Measurements from ENCODE around the gene NTM. TPM values are rescaled to one million over a fixed set of nuclear protein-coding genes. Genes with fewer than 3 reads are reported as not detected.

Gene NTM
- total and polyA plus RNA-seq, 9 donors = 8.5 to 37.1 (median 22.6) TPM

GRCh38 chr11:131561501-131561900 is 191.1 kb downstream of the NTM start:
- Histone ChIP-seq H3K27me3 (ENCODE audit: control insufficient read depth, insufficient read depth, low read length) (peaks cover 2% of the 10 kb centered on the region), H3K9me3 (replicated peaks; ENCODE audit: control insufficient read depth, low read depth, low read length) (no peaks in the 10 kb centered on the region), H3K4me1 (ENCODE audit: control insufficient read depth, insufficient read depth, low read length) (no peaks in the 10 kb centered on the region), H3K36me3 (ENCODE audit: control insufficient read depth, insufficient read depth, low read length) (no peaks in the 10 kb centered on the region), H3K4me3 (ENCODE audit: low read length) (no peak overlapping the region), H3K27ac (ENCODE audit: low read length) (no peak overlapping the region)
- DNase-seq = no peak
- WGBS (ENCODE audit: insufficient coverage) = no CpG with 5 or more reads among the region's 4 CpGs

- H3K27ac ChIP-seq (ENCODE audit: low read length) = no peak overlapping the region
- no peaks in the 10 kb centered on the region for H3K9me3 ChIP-seq (replicated peaks; ENCODE audit: control insufficient read depth, low read depth, low read length)
- DNase-seq = no peak
- H3K4me3 ChIP-seq (ENCODE audit: low read length) = no peak overlapping the region
- H3K36me3 ChIP-seq (ENCODE audit: control insufficient read depth, insufficient read depth, low read length) = no peaks in the 10 kb centered on the region
- WGBS (ENCODE audit: insufficient coverage) = 82% methylated on average over 5 of the region's 5 CpGs
- H3K4me1 ChIP-seq (ENCODE audit: control insufficient read depth, insufficient read depth, low read length) = no peaks in the 10 kb centered on the region
- peaks cover 2% of the 10 kb centered on the region for H3K27me3 ChIP-seq (ENCODE audit: control insufficient read depth, insufficient read depth, low read length)
Observed at GRCh38 chr11:131561972-131562371, 191.6 kb downstream of the NTM start.

GRCh38 chr11:131568318-131568717 is 197.9 kb downstream of the NTM start:
- Histone ChIP-seq H3K27ac (ENCODE audit: low read length) (no peak overlapping the region), H3K4me3 (ENCODE audit: low read length) (no peak overlapping the region), H3K27me3 (ENCODE audit: control insufficient read depth, insufficient read depth, low read length) (peaks cover 2% of the 10 kb centered on the region), H3K9me3 (replicated peaks; ENCODE audit: control insufficient read depth, low read depth, low read length) (no peaks in the 10 kb centered on the region), H3K36me3 (ENCODE audit: control insufficient read depth, insufficient read depth, low read length) (no peaks in the 10 kb centered on the region), H3K4me1 (ENCODE audit: control insufficient read depth, insufficient read depth, low read length) (no peaks in the 10 kb centered on the region)
- WGBS (ENCODE audit: insufficient coverage) = no CpG with 5 or more reads among the region's 1 CpG
- no peak for DNase-seq

- no peak overlapping the region for H3K27ac ChIP-seq (ENCODE audit: low read length)
- 50% methylated on average over 2 of the region's 4 CpGs for WGBS (ENCODE audit: insufficient coverage)
- no peaks in the 10 kb centered on the region for H3K4me1 ChIP-seq (ENCODE audit: control insufficient read depth, insufficient read depth, low read length)
- H3K36me3 ChIP-seq (ENCODE audit: control insufficient read depth, insufficient read depth, low read length) = no peaks in the 10 kb centered on the region
- no peak for DNase-seq
- H3K27me3 ChIP-seq (ENCODE audit: control insufficient read depth, insufficient read depth, low read length) = peaks cover 4% of the 10 kb centered on the region
- no peaks in the 10 kb centered on the region for H3K9me3 ChIP-seq (replicated peaks; ENCODE audit: control insufficient read depth, low read depth, low read length)
- no peak overlapping the region for H3K4me3 ChIP-seq (ENCODE audit: low read length)
Observed at GRCh38 chr11:131571571-131571970, 201.2 kb downstream of the NTM start.

GRCh38 chr11:131572423-131572822 is 202.0 kb downstream of the NTM start:
- H3K27ac ChIP-seq (ENCODE audit: low read length) = no peak overlapping the region
- DNase-seq = no peak
- H3K27me3 ChIP-seq (ENCODE audit: control insufficient read depth, insufficient read depth, low read length) = peaks cover 4% of the 10 kb centered on the region
- no peaks in the 10 kb centered on the region for H3K4me1 ChIP-seq (ENCODE audit: control insufficient read depth, insufficient read depth, low read length)
- WGBS (ENCODE audit: insufficient coverage) = 65% methylated on average over 5 of the region's 7 CpGs
- no peak overlapping the region for H3K4me3 ChIP-seq (ENCODE audit: low read length)
- no peaks in the 10 kb centered on the region for H3K9me3 ChIP-seq (replicated peaks; ENCODE audit: control insufficient read depth, low read depth, low read length)
- H3K36me3 ChIP-seq (ENCODE audit: control insufficient read depth, insufficient read depth, low read length) = no peaks in the 10 kb centered on the region

DNA sequence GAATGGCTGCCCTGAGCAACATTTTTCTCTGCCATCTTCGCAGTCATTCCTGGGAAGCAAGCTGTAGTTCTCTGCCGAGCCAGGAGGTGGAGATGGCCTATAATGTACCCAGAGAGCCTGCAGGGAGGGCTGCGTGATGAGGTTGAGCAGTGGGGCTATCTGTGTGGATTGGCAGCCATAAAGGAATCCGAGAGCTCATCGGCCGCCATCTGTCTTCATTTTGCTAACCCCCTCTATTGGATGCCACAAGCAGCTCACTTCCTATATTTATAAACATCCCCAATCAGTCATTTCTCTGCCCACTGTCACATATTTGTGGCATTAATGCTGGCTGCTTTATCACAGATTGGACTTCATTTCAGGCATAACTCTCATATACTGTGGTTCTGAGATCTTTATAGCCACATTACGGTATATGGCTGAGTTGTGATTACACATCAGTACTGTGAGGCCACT is 209.5 kb downstream of the NTM start:
- no peak overlapping the region for H3K4me3 ChIP-seq (ENCODE audit: low read length)
- peaks cover 12% of the 10 kb centered on the region for H3K4me1 ChIP-seq (ENCODE audit: control insufficient read depth, insufficient read depth, low read length)
- peaks cover 2% of the 10 kb centered on the region for H3K27me3 ChIP-seq (ENCODE audit: control insufficient read depth, insufficient read depth, low read length)
- H3K27ac ChIP-seq (ENCODE audit: low read length) = no peak overlapping the region
- peak; percentile 30 for DNase-seq
- no peaks in the 10 kb centered on the region for H3K9me3 ChIP-seq (replicated peaks; ENCODE audit: control insufficient read depth, low read depth, low read length)
- no peaks in the 10 kb centered on the region for H3K36me3 ChIP-seq (ENCODE audit: control insufficient read depth, insufficient read depth, low read length)
- WGBS (ENCODE audit: insufficient coverage) = 76% methylated on average over 6 of the region's 7 CpGs

- Histone ChIP-seq H3K36me3 (ENCODE audit: control insufficient read depth, insufficient read depth, low read length) (no peaks in the 10 kb centered on the region), H3K4me1 (ENCODE audit: control insufficient read depth, insufficient read depth, low read length) (peaks cover 15% of the 10 kb centered on the region), H3K4me3 (ENCODE audit: low read length) (no peak overlapping the region), H3K27ac (ENCODE audit: low read length) (no peak overlapping the region), H3K9me3 (replicated peaks; ENCODE audit: control insufficient read depth, low read depth, low read length) (no peaks in the 10 kb centered on the region), H3K27me3 (ENCODE audit: control insufficient read depth, insufficient read depth, low read length) (peaks cover 2% of the 10 kb centered on the region)
- WGBS (ENCODE audit: insufficient coverage) = 77% methylated on average over 2 of the region's 4 CpGs
- DNase-seq = no peak
Observed at GRCh38 chr11:131580476-131580875, 210.1 kb downstream of the NTM start.

GRCh38 chr11:131581046-131581445 is 210.6 kb downstream of the NTM start:
- H3K4me3 ChIP-seq (ENCODE audit: low read length) = no peak overlapping the region
- 84% methylated on average over 4 of the region's 6 CpGs for WGBS (ENCODE audit: insufficient coverage)
- DNase-seq = no peak
- peaks cover 18% of the 10 kb centered on the region for H3K4me1 ChIP-seq (ENCODE audit: control insufficient read depth, insufficient read depth, low read length)
- no peaks in the 10 kb centered on the region for H3K9me3 ChIP-seq (replicated peaks; ENCODE audit: control insufficient read depth, low read depth, low read length)
- no peaks in the 10 kb centered on the region for H3K36me3 ChIP-seq (ENCODE audit: control insufficient read depth, insufficient read depth, low read length)
- H3K27me3 ChIP-seq (ENCODE audit: control insufficient read depth, insufficient read depth, low read length) = peaks cover 2% of the 10 kb centered on the region
- H3K27ac ChIP-seq (ENCODE audit: low read length) = no peak overlapping the region

GRCh38 chr11:131582021-131582525 is 211.7 kb downstream of the NTM start:
- peaks cover 18% of the 10 kb centered on the region for H3K4me1 ChIP-seq (ENCODE audit: control insufficient read depth, insufficient read depth, low read length)

DNA sequence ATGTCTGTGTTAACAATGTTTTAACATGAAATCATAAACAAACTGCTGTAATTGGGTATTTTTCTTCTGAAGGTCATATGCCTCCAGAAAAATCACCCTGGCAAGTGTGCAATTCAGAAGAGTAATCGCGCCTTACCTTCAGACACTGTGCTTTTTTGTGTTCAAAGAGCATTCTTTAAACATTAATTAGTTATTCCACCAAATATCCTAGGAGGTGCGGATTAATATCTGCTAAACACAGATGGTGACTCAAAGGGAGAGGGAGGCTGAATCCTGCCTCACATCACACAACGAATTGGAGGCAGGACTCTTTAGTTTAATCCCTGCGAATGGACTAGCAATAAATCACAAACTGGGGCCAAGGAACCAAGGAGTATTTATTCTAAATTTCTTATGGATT is 213.0 kb downstream of the NTM start:
- DNase-seq = no peak

More at GRCh38 chr11:131582021-131582525, 211.7 kb downstream of the NTM start:
- Histone ChIP-seq H3K27ac (ENCODE audit: low read length) (no peak overlapping the region), H3K4me3 (ENCODE audit: low read length) (no peak overlapping the region), H3K36me3 (ENCODE audit: control insufficient read depth, insufficient read depth, low read length) (no peaks in the 10 kb centered on the region), H3K9me3 (replicated peaks; ENCODE audit: control insufficient read depth, low read depth, low read length) (no peaks in the 10 kb centered on the region), H3K27me3 (ENCODE audit: control insufficient read depth, insufficient read depth, low read length) (peaks cover 2% of the 10 kb centered on the region)
- WGBS (ENCODE audit: insufficient coverage) = 78% methylated on average over 6 of the region's 12 CpGs
- no peak for DNase-seq

DNA sequence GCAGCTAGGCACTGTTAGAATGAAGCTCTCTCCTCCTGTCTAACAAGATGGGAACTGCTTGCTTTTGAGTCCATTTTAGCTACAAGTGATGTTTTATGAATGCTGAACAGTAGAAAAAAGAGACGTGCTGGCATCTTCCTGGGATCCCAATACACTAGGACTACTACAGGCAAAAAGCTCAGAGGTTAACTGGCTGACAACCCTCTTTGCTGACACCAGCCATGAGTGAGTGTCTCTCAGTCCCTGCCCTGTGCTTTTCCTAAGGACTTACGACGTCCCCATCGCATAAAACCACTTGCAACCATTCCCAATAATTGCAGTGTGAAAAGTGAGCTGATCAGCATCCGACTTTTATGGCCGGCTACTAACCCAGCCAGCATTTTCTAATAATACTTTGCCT is 213.5 kb downstream of the NTM start:
- peaks cover 2% of the 10 kb centered on the region for H3K27me3 ChIP-seq (ENCODE audit: control insufficient read depth, insufficient read depth, low read length)
- no peak for DNase-seq
- peaks cover 18% of the 10 kb centered on the region for H3K4me1 ChIP-seq (ENCODE audit: control insufficient read depth, insufficient read depth, low read length)
- no peaks in the 10 kb centered on the region for H3K36me3 ChIP-seq (ENCODE audit: control insufficient read depth, insufficient read depth, low read length)
- H3K9me3 ChIP-seq (replicated peaks; ENCODE audit: control insufficient read depth, low read depth, low read length) = no peaks in the 10 kb centered on the region
- WGBS (ENCODE audit: insufficient coverage) = 43% methylated on average over 3 of the region's 6 CpGs
- H3K27ac ChIP-seq (ENCODE audit: low read length) = no peak overlapping the region
- H3K4me3 ChIP-seq (ENCODE audit: low read length) = no peak overlapping the region

More for the DNA sequence above, 213.0 kb downstream of the NTM start:
- Histone ChIP-seq H3K27me3 (ENCODE audit: control insufficient read depth, insufficient read depth, low read length) (peaks cover 2% of the 10 kb centered on the region), H3K27ac (ENCODE audit: low read length) (no peak overlapping the region), H3K36me3 (ENCODE audit: control insufficient read depth, insufficient read depth, low read length) (no peaks in the 10 kb centered on the region), H3K4me3 (ENCODE audit: low read length) (no peak overlapping the region), H3K9me3 (replicated peaks; ENCODE audit: control insufficient read depth, low read depth, low read length) (no peaks in the 10 kb centered on the region), H3K4me1 (ENCODE audit: control insufficient read depth, insufficient read depth, low read length) (peaks cover 18% of the 10 kb centered on the region)
- WGBS (ENCODE audit: insufficient coverage) = no CpG with 5 or more reads among the region's 5 CpGs

Data from muscle of leg (tissue), 11 donors.